NCI-H1417 (cell line): ENCODE results near the gene HOATZ.

Experiments used
- DNase-seq, 3 experiments: peaks; one replicate each; lab custom pipeline; 2025; lab: John Stamatoyannopoulos, UW

Gene HOATZ

DNA sequence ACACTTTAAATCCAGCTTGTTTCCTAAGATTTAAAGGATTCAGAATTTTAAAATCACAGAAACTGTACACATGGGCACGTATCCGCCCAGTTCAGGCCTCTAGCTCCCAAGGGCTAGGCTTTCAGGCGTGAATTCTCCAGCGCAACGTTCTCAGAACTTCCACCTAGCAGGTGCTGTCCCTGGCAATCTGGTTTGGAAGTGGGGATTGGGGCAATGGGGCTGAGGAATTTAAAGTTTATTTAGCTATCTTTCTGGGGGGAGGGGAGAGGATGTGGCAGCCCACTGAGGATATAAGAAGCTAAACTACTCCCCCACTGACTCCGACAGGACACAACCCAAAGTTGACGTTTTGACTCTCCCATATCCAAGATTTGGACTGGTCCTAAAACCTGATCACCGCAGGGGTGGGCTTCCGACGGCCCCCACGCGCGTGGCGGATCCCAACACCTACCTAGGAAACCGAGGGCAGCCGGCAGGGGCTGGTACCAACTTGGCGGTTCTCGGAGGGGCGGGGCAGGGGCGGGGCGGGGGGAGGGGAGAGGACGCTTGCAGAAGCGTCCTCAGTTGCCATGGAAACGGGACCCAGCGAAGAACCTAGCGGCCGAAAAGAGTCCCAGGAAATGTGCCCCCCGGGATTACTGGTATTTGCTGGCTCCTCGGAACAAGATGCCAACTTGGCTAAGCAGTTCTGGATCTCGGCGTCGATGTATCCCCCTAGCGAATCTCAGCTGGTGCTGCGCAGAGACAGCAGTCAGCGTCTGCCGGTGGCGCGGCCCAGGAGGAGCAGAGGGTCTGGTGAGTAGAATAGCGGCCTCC is at the start of gene HOATZ:
HOATZ (plus strand) TSS at position 563 of the 816 bp plus-strand sequence; CDS start at position 570, 7 bp downstream.
- DNase-seq = peak in 2 of 3 experiments; percentile 27 to 50

DNA sequence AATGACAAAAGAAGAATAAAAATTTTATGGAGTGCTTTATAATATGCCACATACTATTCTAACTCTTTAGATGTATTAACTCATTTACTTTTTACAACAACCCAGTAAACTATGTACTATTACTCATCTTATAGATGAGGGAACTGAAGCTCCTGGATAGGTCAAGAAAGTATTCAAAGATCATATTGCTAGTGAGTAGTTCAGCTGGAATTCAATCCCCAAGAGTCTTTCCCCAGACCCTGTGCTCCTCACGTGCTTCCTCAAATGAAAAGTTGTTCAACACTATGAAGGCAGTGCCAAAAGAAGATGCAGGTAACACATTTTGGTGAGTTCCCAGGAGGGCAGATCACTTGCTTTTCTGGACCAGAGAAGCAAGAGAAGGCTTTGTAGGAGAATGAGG is 49.2 kb upstream of the HOATZ start:
- no peak for DNase-seq

DNA sequence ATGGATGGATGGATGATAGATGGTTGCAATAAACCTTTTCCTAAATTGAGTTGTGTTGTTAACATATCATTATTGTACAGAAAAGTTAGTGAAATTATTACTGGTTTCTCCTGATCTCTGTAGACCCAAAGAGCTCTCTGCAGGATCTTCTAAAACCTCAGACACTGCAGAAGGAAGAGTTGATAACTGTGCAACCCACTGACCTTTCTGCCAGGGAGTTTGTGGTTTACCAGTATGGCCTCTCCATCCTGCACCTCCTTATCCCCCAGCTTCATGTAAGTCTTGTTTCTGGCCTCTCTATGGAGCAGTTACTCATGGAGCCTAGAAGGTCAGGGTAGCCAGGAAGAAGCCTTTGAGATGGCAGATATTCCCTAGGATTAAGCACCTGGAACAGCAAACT is 48.0 kb upstream of the HOATZ start:
- DNase-seq = no peak

DNA sequence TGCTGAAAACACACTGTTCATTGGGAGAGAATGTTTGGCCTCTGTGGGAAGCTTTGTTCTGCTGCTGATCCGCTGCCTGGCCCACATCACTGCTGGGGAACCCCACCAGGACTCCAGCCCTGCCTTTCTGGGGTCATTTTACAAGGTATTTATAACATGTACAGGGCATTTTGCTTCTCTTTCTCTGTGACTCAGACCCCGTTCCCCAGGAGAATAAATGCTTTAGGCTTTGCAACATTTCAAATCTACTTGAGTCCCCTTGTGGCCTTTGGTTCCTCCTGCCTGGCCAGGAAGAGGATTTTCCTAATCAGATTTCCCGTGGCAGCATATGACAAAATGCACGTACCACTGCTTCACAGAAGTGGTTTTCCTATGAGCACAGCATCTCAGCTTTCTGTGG is 45.4 kb upstream of the HOATZ start:
- DNase-seq = no peak

DNA sequence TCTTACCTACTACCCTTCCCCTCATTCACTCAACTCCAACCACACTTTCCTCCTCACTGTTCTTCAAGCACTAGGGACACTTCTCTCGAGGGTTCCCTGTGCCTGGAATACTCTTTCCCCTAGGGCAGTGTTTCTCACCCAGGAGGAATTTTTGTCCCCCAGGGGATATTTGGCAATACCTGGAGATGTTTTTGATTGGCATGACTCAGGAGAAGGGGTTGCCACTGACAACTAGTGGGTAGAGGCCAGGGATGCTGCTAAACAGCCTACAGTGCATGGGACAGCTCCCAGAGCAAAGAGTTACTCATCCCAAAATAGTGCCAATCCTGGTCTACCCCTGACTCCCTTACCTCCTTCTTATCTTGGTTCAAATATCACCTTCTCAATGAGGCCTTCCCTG is 42.4 kb upstream of the HOATZ start:
- no peak for DNase-seq

DNA sequence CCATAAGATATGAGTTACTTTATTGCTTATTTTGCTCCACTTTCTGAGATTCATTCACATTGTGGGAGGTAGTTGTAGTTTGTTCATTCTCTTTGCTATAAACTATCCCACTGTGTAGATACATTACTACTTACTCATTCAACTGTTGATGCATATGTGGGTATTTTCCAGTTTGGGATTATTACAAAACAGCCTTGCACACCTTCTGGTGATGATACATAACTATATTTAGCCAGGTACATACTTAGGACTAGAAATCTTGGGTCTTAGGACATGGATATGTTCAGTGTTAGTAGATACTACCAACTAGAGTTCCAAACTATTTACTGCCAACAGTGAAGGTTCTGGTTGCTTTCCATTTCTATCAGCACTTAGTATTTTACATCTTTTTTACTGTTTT is 40.1 kb upstream of the HOATZ start:
- DNase-seq = no peak

DNA sequence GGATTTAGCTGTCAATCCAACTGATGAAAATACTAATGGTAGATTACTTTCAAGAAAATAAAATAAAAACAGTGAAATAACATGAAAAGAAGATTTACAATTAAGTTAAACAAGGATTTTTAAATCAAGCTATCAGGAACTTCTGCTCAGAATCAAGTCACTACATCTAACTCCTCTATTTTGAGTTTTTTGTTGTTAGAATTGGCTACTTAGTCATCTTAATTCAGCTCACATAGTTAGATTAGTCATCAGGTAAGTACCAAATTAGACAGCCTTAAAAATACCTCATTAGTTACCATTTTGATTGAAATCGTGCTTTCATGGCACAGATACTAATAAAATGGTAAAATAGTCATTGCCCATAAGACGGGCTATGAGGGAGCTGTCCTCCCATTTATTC is 38.2 kb upstream of the HOATZ start:
- DNase-seq = no peak

DNA sequence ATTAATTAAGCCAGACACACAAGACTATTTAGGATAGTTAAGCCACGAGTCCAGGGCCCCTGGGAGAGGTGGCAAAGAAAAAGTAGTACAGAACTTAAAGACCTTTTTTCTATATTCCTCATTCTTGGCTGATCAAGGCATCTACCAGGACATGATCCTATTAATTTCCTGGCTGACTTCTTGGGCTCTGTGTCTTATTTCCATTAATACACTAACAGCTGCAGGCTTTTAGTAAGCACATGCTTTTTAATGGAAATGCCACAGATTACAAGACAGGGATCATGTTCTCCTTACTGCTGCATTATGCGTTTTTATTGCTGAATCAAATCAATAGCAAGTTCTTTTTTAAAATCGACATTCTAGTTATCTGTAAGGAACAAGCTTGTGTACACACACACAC is 37.6 kb upstream of the HOATZ start:
- DNase-seq = no peak

DNA sequence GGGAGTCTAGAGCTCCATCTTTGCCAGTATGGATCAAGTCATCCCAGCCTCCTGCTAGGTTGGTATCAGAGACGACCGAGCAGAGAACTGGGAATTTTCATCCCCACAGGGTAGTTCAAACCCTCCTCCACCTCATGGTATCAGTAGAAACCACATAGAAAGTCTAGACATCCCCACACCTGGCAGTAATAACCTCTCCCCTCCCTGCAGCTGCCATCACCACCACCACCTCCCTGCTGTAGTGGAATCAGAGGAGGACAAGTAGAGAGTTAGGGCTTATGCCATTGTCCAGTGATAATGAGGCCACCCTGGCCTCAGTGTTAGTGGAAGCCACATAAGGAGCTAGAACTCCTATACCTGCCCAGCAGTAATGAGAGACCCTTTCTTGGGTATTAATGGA is 36.7 kb upstream of the HOATZ start:
- DNase-seq = no peak

DNA sequence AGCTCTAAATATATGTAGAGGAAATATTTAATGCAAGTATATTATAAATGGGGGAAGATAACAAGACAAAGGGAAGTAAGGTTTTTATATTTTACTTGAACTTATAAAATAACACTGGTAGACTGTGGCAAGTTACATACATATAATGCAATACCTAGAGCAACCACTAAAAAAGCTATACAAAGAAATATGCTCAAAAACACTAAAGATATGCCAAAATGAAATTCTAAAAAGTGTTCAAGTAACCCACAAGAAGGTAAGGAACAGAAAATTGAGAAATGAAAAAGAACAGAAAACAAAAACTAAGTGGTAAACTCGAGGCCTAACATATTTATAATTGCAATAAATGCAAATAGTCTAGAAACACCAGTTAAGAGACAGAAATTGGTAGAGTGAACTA is 34.9 kb upstream of the HOATZ start:
- DNase-seq = no peak

DNA sequence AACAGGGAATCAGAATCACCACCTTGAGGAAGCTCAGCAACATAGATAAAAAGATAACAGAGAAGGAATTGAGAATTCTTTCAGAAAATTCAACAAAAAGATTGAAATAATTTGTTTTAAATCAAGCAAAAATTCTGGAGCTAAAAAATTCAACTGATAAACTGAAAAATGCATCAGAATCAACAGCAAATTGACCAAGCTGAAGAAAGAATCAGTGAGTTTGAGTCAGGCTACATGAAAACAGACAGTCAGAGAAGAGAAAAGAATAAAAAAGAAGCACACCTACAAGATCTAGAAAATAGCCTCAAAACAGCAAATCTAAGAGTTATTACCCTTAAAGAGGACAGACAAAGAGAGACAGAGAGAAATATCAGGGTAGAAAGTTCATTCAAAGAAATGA is 31.1 kb upstream of the HOATZ start:
- DNase-seq = no peak

DNA sequence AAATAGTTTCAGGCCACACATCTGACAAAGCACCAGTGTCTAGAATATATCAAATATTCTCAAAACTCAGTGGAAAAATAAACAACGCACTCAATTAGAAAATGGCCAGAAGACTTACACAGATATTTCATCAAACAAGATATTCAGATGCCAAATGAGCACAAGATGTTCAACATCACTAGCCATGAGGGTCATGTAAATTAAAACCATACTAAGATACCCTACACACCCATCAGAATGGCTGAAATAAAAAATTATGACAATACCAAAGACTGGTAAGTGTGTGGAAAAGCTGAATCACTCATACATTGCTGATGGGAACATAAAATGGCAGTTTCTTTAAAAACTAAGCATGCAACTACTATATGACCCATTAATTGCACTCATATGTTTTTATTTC is 24.1 kb upstream of the HOATZ start:
- no peak for DNase-seq

DNA sequence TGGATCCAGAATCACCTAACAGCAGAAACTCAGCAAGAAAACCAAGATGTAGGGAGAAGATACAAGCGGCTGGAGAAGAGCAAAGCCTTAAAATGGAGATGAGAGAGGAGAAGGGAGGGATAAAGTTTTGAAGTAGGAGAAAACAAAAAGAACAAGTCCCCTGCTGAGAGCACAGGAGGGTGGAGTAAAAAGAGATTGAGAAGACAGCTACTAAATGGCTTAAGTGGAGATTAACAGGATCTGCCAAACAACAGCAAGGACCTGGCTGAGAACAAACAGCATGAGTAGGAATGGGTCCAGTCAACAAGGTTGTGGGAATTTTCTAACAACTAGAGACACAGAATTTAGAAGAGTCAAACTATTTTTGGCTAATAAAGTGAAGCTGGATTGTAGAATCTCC is 20.5 kb upstream of the HOATZ start:
- no peak for DNase-seq

DNA sequence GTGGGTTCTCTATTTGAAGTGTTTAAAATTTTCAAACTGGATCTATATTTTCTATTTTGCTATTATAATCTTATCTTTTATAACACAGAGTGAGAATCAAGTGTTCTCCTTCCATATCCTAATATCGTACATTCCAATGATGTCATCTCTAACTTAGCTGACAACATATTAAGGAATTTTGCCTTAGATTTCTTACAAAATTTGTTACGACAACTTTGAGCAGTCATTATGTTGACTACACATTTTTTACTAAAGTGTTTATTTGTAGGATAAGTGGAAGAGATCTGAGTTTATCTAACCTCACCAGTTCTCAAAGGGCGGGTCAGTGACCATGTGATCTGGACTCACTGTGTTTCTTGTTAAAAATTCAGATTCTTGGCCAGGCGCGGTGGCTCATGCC is 15.1 kb upstream of the HOATZ start:
- DNase-seq = no peak

DNA sequence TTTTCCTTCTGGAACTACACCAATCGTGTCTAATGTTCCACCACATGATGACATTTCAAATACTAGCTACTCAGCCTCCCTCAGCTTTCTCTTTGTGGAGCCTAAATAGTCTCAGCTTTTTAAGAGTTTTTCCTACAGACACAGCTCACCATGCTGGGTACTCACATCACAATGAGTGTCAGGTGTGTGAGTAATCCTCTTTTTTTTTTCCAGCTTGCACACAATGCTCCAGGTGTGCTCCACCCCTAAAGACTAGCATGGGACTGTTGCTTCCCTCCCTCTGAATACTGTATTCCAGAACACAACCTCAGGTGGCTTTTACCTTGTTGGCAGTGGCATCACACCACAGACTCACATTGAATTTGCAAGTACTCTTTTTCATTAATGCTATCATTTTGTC is 14.1 kb upstream of the HOATZ start:
- no peak for DNase-seq

DNA sequence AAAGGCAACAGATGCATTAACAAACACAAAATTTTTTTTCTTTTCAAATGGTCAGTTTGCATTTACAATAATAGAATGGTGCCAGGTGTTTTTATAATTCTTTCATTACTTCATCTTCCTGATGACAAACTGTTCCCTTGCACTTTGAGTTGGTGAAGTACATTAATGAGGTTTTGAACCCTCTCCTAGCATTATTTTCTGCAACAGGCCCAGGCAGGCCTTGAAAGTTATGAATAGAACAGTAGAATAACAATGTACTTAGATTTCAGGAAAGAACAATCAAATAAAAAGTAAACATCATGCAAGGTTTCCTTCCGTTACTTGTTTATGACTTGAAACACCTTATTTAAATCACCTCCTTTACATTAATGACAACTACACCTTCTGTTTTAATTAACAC is 12.0 kb upstream of the HOATZ start:
- DNase-seq = peak in 1 of 3 experiments; percentile 32

DNA sequence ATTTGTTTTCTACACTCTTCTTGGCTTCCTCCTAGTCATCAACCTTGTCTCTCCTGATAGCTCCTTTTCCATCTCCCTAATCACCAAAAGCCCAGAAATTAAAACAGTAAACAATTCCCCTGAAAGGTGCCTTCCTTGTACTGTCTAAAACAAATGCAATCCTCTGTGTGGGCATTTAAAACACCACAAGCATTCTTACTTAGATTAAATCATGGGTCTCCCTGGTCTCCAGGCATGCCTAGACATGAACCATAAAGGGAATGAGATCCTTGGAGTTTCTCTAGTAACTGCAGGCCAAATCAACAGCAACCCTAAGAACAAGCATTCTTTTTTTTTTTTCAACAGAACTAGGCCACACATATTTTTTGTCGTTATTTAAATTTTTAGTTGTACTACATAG is 4.3 kb upstream of the HOATZ start:
- no peak for DNase-seq

DNA sequence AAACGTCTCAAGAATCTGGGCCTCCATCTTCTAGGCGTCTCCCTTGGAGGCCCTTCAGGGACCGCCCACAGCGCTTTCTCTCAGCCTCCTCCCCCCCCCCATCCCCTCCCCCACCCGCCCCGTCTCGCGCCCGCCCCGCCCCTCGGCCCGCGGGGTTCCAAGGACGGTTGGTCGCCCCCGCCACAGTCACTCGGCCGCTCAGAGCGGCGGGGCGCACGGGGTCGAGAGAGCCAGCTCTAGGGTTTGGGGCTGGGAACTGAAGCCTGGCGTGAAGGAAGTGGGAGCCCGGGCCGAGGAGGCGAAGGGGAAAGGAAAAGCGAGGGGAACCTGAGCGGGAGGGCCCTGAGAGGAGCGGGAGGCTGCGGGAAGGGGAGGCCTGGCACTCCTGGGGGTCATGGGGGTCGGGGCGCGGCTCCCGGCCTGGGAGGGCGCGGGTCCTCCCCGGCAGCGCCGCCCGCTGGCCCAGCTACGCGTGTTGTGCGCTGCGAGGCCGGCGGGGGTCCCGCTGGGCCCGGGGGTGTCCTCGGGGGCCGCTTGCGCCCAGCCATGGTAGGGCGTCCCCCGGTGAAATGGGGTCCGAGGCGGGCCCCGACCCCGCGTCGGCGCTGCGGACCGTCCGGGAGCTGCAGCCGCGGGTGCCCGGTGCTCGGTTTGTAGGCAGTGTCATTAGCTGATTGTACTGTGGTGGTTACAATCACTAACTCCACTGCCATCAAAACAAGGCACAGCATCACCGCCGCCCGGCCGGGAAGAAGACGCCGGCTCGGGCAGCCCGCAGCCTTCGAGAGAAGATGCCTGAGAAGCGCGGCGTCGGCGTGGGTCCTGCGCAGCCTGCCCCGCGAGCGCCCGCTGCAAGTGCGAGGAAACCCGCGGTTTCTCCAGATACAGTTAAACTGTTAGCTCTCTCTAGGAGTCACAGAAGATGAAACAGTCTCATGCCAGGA is 2.0 kb upstream of the HOATZ start, which contains the start of gene BTG4:
BTG4 (minus strand) TSS at position 91 of the 944 bp plus-strand sequence. CDS start 13,610 bp downstream, outside the sequence.
- DNase-seq = peak in 2 of 3 experiments; percentile 73 to 74

DNA sequence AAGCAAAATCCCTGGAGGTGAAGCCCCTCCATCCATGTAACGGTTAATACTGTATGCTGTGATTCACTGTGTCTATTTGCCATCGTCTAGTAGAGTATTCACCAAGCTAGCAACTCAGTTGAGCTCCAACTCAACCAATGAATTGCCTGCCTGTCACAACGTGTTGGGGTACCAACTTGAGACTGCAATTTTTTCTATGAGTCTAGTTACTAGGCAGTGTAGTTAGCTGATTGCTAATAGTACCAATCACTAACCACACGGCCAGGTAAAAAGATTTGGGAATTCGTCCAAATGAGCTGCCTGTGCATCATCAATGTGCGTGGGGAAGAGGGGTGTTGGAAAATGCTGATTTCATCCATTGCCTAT is 1.4 kb upstream of the HOATZ start:
- peak in 1 of 3 experiments; percentile 59 for DNase-seq

DNA sequence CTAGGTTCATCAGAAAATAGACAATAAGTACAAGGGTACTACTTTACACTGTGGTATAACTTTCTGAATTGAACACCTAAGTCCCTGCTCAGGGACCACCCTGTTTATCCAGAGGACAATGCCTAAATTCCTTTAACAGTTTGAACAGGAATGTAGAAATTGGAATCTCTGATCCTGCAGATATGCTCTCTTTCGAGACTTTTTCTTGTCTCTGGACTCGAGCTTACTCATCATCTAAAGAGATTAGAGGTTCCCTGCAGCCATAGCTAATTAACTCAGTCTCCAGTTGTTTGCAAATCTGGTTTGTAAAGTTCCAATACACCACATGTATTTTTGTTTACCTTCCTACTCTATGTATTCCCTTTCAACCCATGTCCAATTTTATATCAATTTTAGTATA is 1.0 kb downstream of the HOATZ start:
- DNase-seq = no peak

DNA sequence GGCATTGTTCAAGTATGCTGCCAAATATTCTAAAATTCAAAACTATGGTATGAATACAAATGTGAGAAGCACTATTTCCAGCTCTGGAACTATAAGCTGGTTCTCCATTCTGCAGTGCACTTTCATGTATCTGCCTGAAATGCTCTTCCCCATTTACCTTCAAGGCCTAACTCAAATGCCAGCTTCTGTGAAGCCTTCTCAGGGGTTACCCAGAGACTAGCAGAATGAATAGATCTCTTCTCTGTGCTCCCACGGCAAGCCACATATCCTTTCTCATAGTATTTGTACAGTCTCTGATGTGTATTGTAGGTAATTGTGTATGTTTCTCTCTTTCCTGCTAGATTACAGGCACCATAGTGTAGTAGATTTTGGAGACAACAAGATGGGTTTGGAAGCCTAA is 4.1 kb downstream of the HOATZ start:
- DNase-seq = no peak

DNA sequence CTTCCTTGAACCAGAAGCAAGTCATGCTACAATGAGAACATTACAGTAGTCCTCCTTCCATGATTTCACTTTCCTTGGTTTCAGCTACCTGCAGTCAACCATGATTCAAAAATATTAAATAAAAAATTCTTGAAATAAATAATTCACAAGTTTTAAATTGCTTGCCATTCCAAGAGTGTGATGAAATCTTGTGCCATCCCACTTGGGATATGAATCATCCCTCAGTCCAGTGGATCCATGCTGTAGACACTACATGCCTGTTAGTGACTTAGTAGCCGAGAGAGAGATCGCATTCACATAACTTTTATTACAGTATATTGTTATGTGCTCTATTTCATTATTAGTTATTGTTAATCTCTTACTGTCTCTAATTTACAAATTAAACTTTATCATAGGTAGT is 6.0 kb downstream of the HOATZ start:
- DNase-seq = no peak

DNA sequence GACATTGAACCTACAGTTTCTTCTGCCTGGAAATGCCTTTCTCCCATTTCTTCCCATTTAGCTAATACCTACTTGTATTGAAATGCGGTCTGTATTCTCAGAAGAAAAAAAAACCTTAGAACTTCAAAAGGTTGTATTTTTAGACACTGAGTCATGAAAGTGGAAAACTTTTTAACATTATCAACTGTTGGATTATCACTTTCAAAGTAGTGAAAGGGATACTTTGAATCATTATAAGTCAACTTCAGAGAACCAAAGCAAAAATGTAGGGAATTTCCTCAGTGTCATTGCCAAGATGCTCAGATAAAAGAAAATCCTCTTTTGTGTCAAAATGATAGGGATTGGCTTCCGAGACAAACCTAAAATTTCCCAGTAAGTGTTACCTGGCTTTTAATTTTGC is 6.6 kb downstream of the HOATZ start:
- no peak for DNase-seq
